GM20000 (cell line): ENCODE measurements around the gene PDZK1IP1.
"Not testable (repeated sequence)": the region's sequence is repeated elsewhere in the genome, so short reads cannot be mapped to it uniquely, and the experiment has no call there.

Experiments
- DNase-seq: peaks from one replicate; pipeline ENCODE4 v3.0.0; 2012; ENCODE audit warnings: low spot score
- TF ChIP-seq, protein P1 (sequence below): IDR thresholded peaks from 2 replicates; pipeline ENCODE4 v1.5.1; 2012; ENCODE audit warnings: mild to moderate bottlenecking, control low read depth; ENCODE audit errors: extremely low read depth, missing control alignments

The PDZK1IP1 gene

GRCh38 chr1:47175227-47175934, 14.5 kb downstream of the PDZK1IP1 start:
- DNase-seq: peak; percentile 72
- TF ChIP-seq, protein P1, sequence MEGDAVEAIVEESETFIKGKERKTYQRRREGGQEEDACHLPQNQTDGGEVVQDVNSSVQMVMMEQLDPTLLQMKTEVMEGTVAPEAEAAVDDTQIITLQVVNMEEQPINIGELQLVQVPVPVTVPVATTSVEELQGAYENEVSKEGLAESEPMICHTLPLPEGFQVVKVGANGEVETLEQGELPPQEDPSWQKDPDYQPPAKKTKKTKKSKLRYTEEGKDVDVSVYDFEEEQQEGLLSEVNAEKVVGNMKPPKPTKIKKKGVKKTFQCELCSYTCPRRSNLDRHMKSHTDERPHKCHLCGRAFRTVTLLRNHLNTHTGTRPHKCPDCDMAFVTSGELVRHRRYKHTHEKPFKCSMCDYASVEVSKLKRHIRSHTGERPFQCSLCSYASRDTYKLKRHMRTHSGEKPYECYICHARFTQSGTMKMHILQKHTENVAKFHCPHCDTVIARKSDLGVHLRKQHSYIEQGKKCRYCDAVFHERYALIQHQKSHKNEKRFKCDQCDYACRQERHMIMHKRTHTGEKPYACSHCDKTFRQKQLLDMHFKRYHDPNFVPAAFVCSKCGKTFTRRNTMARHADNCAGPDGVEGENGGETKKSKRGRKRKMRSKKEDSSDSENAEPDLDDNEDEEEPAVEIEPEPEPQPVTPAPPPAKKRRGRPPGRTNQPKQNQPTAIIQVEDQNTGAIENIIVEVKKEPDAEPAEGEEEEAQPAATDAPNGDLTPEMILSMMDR: peak; percentile 96

GRCh38 chr1:47174656-47175020, 15.2 kb downstream of the PDZK1IP1 start:
- DNase-seq: no peak

GRCh38 chr1:47172782-47173181, 17.1 kb downstream of the PDZK1IP1 start:
- TF ChIP-seq, protein P1: no peak
- no peak for DNase-seq

More at GRCh38 chr1:47174656-47175020, 15.2 kb downstream of the PDZK1IP1 start:
- TF ChIP-seq, protein P1: no peak

DNA sequence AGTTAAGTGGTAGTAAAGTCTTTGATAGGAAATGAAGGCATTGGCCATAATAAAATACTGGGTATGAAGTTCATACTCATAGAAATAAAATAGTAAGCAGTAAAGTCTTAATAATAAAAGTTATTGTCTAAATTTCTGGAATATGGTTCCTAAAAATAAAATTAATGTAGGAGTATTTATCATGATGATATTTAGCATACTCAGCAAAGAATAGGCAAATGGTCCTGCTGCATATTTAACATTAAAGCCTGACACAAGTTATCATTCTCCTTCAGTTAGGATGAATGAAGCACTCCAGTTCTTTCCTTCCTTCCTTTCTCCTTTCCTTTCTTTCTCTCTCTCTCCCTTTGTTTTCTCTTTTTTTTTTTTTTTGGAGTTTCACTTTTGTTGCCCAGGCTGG, 25.3 kb downstream of the PDZK1IP1 start:
- no peak for DNase-seq
- TF ChIP-seq, protein P1: no peak

DNA sequence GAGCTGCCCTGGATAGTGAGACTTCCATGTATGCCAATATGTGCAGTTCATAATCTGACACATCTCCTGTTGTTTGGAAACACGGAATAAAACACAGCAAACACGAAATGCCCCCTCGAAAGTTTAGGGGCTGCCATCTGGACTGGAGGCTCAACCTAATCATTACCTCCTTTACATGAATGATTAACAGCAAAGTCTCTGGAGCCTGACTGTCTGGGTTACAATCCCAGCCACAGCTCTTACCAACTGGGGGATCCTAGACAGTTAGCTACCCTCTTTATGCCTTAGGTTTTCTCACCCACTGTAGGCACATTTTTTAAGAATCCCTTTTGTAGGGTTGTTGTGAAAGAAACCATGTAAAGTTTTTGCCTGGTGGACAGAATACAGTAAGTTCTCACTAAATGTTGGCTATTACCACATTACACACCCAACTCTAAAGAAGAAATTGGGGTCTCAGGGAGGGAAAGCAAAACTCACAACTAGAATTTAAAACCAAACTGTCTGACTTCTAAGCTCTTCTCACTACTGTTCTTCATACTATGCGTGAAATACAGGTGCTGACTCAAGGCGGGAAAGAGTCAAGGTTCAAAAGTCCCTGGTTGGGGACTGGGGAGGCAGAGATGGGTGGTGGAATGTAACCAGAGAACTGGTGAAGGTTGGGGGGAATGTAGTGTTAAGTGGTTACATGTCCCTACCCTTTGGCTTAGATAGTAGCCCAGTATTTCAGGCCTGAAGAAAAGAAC, 28.4 kb downstream of the PDZK1IP1 start:
- TF ChIP-seq, protein P1: no peak

GRCh38 chr1:47160716-47161115, 29.1 kb downstream of the PDZK1IP1 start:
- TF ChIP-seq, protein P1: no peak

More for the DNA sequence above, 28.4 kb downstream of the PDZK1IP1 start:
- DNase-seq: no peak

GRCh38 chr1:47157957-47158356, 31.9 kb downstream of the PDZK1IP1 start:
- not testable (repeated sequence) for DNase-seq

More at GRCh38 chr1:47160716-47161115, 29.1 kb downstream of the PDZK1IP1 start:
- no peak for DNase-seq

DNA sequence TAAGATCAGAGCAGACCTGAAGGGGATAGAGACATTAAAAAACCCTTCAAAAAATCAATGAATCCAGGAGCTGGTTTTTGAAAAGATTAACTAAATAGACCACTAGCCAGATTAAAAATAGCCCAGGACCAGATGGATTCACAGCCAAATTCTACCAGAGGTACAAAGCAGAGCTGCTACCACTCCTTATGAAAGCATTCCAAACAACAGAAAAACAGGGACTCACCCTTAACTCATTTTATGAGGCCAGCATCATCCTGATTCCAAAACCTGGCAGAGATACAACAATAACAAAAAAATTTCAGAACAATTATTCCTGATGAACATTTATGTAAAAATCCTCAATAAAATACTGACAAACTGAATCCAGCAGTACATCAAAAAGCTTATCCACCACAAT, 33.4 kb downstream of the PDZK1IP1 start:
- DNase-seq: not testable (repeated sequence)

GRCh38 chr1:47149162-47149561, 40.7 kb downstream of the PDZK1IP1 start:
- DNase-seq: not testable (repeated sequence)
